Breast epithelium (tissue), 4 donors: ENCODE data around the gene MLLT1. TPM values are rescaled to one million over a fixed set of nuclear protein-coding genes. Genes with fewer than 3 reads are reported as not detected.
A peak's percentile ranks its signal among the peaks of the same experiment; 100 is the strongest.

Source experiments
- DNase-seq, 2 donors: peaks; one replicate each; pipeline ENCODE4 v3.0.0-alpha.2; 2019; ENCODE audit warnings: low spot score in 2 of 2
- H3K27ac ChIP-seq, 2 donors: fragments of 200-600 bp; sonication (generic) in 1 of 2; one replicate each; pipeline ENCODE4 v1.5.1; 2016 to 2019; ENCODE audit warnings: mild to moderate bottlenecking in 1 of 2
- H3K27me3 ChIP-seq, 2 donors: fragments of 200-600 bp; sonication (generic) in 1 of 2; one replicate each; pipeline versions ENCODE4 v1.5.1 to v1.6.0; 2017 to 2019; ENCODE audit warnings: control low read depth in 1 of 2, mild to moderate bottlenecking in 1 of 2
- H3K36me3 ChIP-seq: fragments of 200-600 bp; one replicate; pipeline ENCODE4 v1.5.1; 2019
- H3K4me1 ChIP-seq, 2 donors: fragments of 200-600 bp; sonication (generic); one replicate each; pipeline ENCODE4 v1.5.1; 2016 to 2019; ENCODE audit warnings: control low read depth in 1 of 2
- H3K4me3 ChIP-seq, 3 donors: fragments of 200-600 bp; sonication (generic); 1 replicate in 2 of 3; 2 replicates in 1 of 3; pipeline ENCODE4 v1.5.1; 2016 to 2019; ENCODE audit warnings: mild to moderate bottlenecking in 3 of 3, moderate library complexity in 2 of 3
- H3K9me3 ChIP-seq, 2 donors: fragments of 200-600 bp; sonication (generic) in 1 of 2; one replicate each; pipeline ENCODE4 v1.5.1; 2016 to 2019; ENCODE audit warnings: control low read depth in 1 of 2
- CTCF ChIP-seq, 3 donors: fragments of 450-650 bp; IDR thresholded peaks; one replicate each; pipeline ENCODE4 v1.5.1; 2016 to 2017; ENCODE audit warnings: antibody characterized with exemption in 3 of 3, mild to moderate bottlenecking in 3 of 3, moderate library complexity in 3 of 3
- POLR2A ChIP-seq: fragments of 450-650 bp; IDR thresholded peaks from one replicate; pipeline ENCODE4 v1.6.1; 2016; ENCODE audit warnings: antibody characterized with exemption, mild to moderate bottlenecking, moderate library complexity
- POLR2AphosphoS5 ChIP-seq, 3 donors: sonication (generic); formaldehyde crosslinking; IDR thresholded peaks; one replicate each; pipeline ENCODE4 v1.6.1; 2017; ENCODE audit warnings: antibody characterized with exemption in 3 of 3
- intact Hi-C: fragments of 100-400 bp; cut with DNase I; formaldehyde crosslinking; loops from one replicate; pipeline ENCODE4 v1.15.1; 2023; ENCODE audit warnings: low total_unique reads
- total RNA-seq, 3 donors: library from RNA; depleted of rRNA; stranded (reverse); fragments of >200 nt; gene quantifications; one replicate each; pipeline ENCODE4 v1.1.0, GENCODE V29; 2016

MLLT1 gene
- total RNA-seq, 3 donors from 2014 or later: 13.6 to 16.4 (median 13.8) TPM

DNA sequence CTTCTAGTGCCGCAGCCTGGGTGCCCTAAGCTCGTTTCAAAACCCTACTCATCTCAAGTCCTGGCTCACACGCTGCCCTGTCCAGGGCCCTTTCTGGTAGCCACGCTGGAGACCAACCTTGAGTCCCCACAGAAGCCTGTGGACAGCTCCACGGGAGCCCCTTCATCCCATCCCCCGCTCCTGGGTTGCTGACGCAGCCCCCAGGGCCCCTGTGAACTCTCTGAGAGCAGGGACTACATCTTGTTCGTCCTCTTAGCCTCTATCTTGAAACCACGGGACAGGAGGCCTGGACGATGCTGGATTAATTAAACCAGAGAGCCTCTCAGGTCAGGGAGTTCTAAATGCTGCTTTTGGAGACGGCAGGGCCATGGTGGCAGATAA, 7.4 kb downstream of the MLLT1 start:
- no peak for TF ChIP-seq POLR2AphosphoS5 (IDR thresholded peaks at IDR 0.05)
- TF ChIP-seq POLR2A: no peak
- TF ChIP-seq CTCF (IDR thresholded peaks at IDR 0.05): no peak
- DNase-seq: no peak
- peak overlapping the region; percentile 82 to 83 for H3K27ac ChIP-seq
- intact Hi-C loops: no loop called here
- H3K4me1 ChIP-seq: peaks cover 20 to 42% of the 10 kb centered on the region in 2 donors
- peak overlapping the region; percentile 32 to 62 (median 40) for H3K4me3 ChIP-seq
- H3K36me3 ChIP-seq: no peaks in the 10 kb centered on the region
- no peaks in the 10 kb centered on the region for H3K27me3 ChIP-seq
- no peaks in the 10 kb centered on the region for H3K9me3 ChIP-seq

DNA sequence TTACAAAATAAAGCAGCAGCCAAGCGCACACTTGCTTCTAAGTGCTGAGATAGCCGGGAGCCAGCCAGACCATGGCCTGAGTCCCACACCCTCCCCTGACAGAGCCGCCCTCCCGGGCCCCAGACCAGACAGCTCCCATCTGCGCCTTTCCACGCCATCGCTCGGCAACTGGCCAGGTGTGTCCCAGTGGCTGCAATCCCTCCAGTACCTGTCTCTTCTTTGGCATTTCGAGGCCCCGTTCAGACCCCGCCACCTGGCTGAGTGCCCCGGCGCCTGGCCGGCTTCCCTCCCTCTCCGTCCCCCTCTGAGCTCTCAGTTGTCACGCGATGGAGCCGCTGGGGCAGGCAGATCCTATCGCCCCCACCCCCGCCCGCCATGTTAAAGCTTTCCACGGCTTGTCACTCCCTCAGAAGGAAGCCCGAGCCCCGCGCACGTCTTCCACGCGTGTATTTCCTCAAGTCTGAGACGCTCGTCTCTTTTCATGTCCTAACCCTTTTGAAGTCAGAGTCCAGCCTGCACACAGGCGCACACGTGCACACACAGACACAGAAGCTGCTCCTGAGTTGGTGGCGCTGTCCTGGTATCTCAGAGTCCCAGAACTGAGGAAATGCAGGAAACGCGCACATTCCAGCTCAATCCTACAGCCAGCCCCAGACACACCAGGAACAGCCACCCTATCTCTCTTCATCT, 7.9 kb downstream of the MLLT1 start:
- peak; percentile 46 to 75 for DNase-seq
- peak overlapping the region; percentile 82 to 83 for H3K27ac ChIP-seq
- no peaks in the 10 kb centered on the region for H3K36me3 ChIP-seq
- intact Hi-C loops: no loop called here
- no peak for TF ChIP-seq POLR2A
- TF ChIP-seq POLR2AphosphoS5 (IDR thresholded peaks at IDR 0.05): no peak
- no peak for TF ChIP-seq CTCF (IDR thresholded peaks at IDR 0.05)
- peaks cover 20 to 38% of the 10 kb centered on the region in 2 donors for H3K4me1 ChIP-seq
- no peaks in the 10 kb centered on the region for H3K9me3 ChIP-seq
- peak overlapping the region; percentile 32 to 62 (median 40) for H3K4me3 ChIP-seq
- H3K27me3 ChIP-seq: no peaks in the 10 kb centered on the region

GRCh38 chr19:6271251-6271650, 8.5 kb downstream of the MLLT1 start:
- no peaks in the 10 kb centered on the region for H3K27me3 ChIP-seq
- peak overlapping the region; percentile 32 to 62 (median 40) for H3K4me3 ChIP-seq
- H3K9me3 ChIP-seq: no peaks in the 10 kb centered on the region
- no peak for DNase-seq
- TF ChIP-seq POLR2AphosphoS5 (IDR thresholded peaks at IDR 0.05) (no peak), CTCF (IDR thresholded peaks at IDR 0.05) (no peak), POLR2A (no peak)
- peaks cover 19 to 35% of the 10 kb centered on the region in 2 donors for H3K4me1 ChIP-seq
- peak overlapping the region; percentile 82 to 83 for H3K27ac ChIP-seq
- intact Hi-C loops: no loop called here
- no peaks in the 10 kb centered on the region for H3K36me3 ChIP-seq

DNA sequence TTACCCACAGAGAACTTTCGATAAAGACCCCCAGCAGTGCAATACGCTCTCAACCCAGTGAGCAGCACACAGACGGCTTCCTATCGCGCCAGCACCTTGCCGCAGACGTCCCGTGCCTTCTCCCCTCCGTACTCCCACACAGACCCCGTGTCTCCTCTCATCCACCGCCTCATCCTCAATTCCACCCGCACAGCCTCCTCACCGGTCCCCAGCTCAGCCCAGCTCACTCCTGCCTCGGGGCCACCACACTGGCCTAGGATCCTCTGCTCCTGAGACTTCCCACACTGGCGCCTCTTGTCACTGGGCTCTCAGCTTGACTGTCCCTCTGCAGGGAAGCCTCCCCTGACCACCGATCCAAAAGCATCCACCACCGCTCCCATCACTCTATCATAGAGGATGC, 9.0 kb downstream of the MLLT1 start:
- Histone ChIP-seq H3K27ac (peak overlapping the region in 1 of 2 donors; percentile 83), H3K4me1 (peaks cover 18 to 35% of the 10 kb centered on the region in 2 donors), H3K4me3 (no peak overlapping the region), H3K27me3 (no peaks in the 10 kb centered on the region), H3K9me3 (no peaks in the 10 kb centered on the region), H3K36me3 (no peaks in the 10 kb centered on the region)
- TF ChIP-seq POLR2AphosphoS5 (IDR thresholded peaks at IDR 0.05) (no peak), CTCF (IDR thresholded peaks at IDR 0.05) (no peak), POLR2A (no peak)
- intact Hi-C loops: no loop called here
- DNase-seq: no peak

DNA sequence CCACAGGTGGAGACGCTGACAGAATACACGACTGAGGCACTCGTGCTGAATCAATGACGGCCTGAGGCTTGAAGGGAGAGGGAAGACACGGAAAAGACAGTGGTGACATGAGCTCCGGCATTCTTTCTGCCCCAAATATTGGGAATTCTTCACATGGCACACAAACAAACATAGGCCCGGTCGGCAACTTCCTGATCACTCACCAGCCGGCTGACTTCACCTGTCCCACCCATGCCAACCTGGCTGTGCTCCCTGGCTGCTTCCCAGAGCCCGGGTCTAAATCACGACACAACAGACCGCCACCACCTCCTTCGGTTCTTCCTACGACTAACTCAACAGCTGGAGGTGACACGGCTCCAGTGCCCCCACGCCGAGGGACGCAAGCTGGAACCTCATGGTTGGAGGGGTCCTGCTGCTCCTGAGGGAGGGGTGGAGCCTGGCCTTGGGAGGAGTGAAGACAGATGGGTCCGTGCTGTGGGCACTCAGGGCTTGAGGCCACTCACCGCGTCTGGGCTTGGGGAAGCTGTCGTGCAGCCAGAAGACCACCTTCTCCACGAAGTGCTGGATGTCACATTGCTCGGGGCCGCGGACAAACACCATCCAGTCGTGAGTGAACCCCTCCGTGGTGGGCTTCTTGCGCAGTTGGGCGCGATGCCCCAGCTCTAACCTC, 9.6 kb downstream of the MLLT1 start:
- Histone ChIP-seq H3K4me3 (no peak overlapping the region), H3K36me3 (no peaks in the 10 kb centered on the region), H3K27ac (no peak overlapping the region), H3K9me3 (no peaks in the 10 kb centered on the region), H3K4me1 (peaks cover 17 to 35% of the 10 kb centered on the region in 2 donors), H3K27me3 (no peaks in the 10 kb centered on the region)
- TF ChIP-seq CTCF (IDR thresholded peaks at IDR 0.05): no peak
- no peak for TF ChIP-seq POLR2A
- no peak for TF ChIP-seq POLR2AphosphoS5 (IDR thresholded peaks at IDR 0.05)
- intact Hi-C loops: no loop called here
- no peak for DNase-seq
